ENCODE data around the gene AK9.

DNA sequence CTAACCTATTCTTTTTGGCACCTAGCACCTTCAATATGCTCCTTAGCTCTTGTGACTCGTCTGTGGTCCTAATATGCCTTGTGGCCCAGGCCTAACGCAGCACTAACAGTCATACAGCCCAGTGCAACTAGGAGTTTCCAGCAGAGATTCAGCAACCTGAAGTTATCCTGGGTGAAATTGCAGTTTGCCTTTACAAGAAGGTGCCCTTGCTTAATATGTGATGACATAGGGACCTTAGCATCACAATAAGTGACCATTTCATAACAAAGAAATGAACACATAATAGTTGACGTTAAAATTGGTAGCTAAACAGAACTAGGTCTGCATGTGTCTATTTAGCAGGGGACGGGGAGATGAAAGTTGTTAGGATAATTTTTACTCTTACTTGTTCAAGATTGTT lies 10.2 kb upstream of the AK9 start:
- no peak for TF ChIP-seq POLR2A (IDR thresholded peaks at IDR 0.05; ENCODE audit: low read length)
- no peak for TF ChIP-seq GATA1 (IDR thresholded peaks at IDR 0.05; ENCODE audit: low read depth, low read length)

Measured in erythroblast (primary cell).